ENCODE measurements around the gene ADD1.
"Not testable (repeated sequence)": the region's sequence is repeated elsewhere in the genome, so short reads cannot be mapped to it uniquely, and the experiment has no call there.

ADD1 gene

DNA sequence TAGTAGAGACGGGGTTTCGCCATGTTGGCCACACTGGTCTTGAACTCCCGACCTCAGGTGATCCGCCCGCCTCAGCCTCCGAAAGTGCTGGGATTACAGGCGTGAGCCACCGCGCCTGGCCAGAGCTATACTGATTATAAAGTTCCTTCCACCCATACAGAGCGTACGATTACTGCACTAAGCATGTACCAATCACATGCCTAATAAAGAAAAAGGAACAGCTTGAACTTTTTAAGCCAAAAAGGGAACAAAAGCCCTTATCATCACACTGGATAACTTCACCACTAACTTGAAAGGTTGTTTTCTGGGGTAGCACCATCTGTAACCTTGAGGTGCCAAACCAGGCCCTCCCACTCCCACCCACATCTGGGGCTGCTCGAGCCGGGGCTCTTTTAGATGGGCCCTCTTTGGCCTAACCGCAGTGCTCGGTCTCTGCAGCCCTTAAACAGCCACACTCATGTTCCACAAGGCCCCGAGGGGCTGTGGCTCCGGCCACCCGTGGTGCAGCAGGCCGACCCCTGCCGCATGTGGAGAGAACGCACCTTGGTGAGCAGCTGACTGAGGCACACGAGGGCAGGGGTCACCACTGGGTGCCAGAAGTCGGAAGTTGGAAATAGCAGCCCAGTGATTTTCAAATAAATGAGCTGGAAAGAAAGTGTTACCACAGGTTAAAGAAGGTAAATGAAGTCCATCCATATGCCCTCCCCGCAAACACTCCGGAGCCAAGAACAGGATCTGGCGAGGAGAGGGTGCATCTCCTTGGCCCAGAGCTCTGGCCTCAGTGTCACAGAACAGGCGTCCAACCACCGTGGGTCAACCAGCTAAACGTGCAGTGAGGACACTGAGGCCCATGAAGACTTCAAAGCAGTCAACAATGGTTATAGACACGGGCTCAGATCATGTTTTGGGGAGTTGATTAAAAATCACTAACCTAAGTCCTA is 101.2 kb downstream of the ADD1 start:
- no peak for DNase-seq (ENCODE audit: low read depth in 2 of 2)

DNA sequence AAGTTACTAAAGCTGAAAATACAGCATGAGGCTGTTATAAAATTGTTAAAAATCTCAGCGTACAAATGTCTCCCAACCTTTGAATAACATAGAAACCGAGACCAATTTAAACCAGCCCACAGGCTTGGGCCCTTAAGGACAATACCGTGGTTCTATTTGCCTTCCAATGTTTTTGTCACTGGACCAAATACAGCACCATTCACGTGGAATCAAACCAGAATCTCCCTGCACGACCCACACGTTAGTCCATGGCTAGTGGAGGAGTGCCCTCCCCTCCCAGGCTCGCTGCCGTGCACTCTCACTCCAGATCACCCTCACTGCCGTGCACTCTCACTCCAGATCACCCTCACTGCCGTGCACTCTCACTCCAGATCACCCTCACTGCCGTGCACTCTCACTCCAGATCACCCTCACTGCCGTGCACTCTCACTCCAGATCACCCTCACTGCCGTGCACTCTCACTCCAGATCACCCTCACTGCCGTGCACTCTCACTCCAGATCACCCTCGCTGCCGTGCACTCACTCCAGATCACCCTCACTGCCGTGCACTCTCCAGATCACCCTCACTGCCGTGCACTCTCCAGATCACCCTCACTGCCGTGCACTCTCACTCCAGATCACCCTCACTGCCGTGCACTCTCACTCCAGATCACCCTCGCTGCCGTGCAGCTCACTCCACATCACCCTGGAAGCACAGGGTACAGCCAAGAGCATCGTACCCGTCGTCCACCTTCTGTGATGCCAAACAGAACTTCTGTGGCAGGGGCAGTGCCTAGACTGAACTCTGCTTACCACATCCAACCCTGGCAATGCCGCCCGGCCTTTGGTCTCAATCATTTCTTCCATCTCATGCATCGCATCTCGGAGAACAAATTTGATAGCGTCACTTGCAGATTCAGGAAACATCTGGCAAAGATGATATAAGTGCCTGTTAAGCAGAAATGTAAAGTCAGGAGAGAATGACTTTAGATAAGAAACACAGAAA is 102.3 kb downstream of the ADD1 start:
- DNase-seq (ENCODE audit: low read depth in 2 of 2), result not testable (repeated sequence)

DNA sequence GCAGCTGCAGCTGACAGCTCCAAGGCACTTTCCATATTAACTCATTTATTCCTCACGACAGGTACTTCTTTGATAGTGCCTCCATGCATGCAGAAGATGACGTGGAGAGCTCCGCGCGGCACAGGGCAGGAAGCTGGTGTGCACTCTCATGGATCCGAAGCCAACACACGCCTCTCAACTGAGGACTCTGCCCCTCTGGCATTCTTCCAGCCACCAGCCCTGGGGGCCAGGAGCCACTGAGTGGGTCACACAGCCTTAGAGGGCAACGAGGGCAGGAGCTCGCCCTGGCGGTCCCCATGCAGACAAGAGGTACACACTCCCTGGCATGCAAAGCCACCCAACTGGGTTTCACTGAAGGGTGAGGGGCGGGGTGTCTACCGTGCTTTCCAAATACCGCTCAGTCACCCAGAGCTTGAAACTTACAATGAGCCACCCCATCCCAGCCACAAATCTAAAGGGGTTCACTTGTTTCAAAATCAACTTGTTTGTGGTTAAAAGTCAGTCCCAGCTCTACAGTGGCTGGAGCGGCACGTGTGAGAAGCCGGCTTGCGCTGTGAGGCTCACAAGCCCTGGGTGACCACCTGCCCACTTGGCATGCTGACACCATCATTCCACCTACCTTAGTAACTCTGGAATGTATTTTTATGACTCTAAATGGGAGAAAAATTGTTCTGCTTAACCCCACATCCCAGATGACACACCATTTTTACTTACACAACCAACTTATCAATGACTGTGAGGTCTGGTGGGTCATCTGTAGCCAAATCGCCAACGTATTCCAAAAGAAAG is 103.4 kb downstream of the ADD1 start:
- no peak for DNase-seq (ENCODE audit: low read depth in 2 of 2)

DNA sequence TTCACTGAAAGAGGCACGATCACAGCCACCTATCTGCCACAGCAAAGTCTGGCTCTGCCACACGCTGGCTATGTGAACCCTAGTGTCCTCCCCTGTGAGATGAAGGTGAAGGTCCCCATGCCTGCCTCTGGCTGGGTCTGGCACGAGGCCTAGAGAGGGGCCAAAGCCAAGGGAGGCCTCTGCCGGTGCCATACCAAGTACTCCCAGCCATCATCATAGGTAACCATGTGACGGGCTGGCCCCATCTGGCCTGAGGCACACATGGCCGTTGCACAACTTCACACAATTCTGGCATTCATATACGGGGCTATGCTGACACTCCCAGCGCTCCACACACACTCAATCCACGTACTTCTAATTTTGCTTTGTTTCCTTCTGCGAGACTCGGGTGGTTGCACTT is 104.3 kb downstream of the ADD1 start:
- DNase-seq (ENCODE audit: low read depth in 2 of 2), result no peak

DNA sequence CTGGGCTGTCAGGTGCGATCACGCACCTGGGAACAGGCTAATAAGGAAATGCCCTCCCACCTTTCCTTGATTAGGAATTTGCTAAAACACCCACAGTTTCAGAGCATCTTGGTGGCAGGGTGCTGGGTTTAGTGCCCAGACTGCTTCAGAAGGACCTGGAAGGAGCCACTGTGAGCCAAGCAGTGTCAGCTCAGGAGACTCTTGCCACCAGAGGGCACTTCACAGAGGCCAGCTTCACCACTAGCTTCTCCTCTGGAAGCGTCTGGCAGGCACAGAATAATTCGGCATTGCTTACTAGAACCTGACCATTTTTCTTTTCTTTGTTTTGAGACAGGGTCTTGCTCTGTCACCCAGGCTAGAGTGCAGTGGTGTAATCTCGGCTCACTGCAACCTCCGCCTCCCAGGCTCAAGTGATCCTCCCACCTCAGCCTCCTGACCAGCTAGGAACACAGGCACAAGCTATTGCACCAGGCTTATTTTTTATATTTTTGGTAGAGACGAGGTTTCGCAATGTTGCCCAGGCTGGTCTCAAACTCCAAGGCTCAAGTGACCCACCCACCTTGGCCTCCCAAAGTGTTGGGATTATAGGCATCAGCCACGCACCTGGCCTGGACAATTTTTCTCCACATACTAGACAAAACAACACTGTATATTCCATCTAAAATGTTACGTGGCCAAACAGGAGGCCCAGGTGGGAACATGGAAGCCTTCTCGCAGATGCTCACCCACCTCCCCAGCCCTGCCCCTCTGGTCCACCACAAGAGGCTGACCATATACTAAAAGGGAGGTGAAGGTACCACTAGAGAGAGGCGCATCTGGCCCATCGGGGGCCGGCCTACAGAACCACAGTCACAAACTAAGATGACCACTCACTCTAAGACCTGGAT is 105.5 kb downstream of the ADD1 start:
- no peak for DNase-seq (ENCODE audit: low read depth in 2 of 2)

DNA sequence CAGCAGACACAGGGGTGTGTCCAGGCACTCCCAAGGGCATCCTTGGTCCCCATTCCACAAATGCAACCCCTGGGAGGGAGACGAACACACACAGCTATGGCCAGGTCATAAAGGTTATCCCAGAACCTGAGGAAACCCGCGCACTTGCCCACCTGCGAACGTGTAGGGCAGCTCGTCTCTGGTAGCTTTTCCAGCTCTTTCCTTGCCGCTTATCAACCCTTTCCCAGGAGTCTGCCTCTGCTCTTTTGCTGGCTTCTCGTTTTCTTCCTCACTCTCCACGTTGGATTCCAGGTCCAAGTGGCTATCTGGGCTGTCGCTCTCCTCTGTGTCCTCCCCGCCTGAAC is 106.1 kb downstream of the ADD1 start:
- no peak for DNase-seq (ENCODE audit: low read depth in 2 of 2)

DNA sequence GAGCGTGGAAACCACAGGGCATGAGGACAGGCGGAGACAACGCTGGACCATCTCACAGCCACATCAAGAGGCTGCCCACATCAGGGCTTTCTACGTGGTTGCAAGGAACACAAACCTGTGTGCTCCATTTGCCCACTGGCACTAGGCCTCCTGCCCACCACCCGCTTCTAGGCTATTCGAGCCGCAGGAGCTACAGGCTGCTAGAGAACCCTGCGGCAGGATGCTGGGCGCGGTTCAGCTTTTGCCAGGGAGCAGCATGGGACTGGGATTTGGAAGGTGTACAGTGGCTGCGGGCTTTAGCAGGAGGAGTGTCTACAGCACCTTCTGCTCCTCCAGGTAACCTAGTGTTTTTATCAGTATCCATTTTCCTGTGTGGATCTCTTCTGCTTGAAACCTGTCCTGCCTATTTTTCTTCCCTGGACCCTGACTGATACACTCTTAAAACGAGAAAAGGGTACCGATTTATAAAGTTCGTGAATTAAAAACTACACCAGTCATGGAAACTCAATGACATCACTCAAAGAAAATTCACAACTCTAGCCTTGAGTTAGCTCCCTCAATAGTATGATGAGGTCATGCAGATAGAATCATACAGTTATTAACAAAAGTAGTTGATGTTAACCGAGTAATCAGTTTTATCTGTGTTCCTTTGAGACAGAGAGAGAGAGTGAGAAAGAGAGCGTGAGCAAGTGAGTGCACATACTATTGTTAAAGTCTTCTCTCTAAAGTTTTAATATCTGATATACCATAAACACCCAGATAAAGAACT is 106.8 kb downstream of the ADD1 start:
- no peak for DNase-seq (ENCODE audit: low read depth in 2 of 2)

DNA sequence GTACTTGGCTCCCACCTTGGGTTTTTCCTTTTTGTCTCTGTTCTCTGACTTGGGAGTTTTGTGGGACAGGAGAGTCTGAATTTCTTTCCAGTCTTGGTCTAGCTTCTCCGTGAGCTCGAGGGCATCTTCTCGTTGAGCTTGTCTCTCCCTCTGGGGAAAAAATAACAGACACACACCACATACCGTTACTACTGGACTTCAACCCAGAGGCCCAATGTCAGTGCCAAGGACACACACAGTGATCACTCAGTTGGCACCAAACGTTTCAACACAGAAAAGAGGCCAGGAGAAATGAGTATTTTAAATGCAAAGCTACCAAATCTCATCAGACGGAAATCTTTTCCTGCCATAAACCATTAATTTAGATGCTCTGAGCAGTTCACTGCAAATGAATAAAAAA is 109.9 kb downstream of the ADD1 start:
- no peak for DNase-seq (ENCODE audit: low read depth in 2 of 2)

DNA sequence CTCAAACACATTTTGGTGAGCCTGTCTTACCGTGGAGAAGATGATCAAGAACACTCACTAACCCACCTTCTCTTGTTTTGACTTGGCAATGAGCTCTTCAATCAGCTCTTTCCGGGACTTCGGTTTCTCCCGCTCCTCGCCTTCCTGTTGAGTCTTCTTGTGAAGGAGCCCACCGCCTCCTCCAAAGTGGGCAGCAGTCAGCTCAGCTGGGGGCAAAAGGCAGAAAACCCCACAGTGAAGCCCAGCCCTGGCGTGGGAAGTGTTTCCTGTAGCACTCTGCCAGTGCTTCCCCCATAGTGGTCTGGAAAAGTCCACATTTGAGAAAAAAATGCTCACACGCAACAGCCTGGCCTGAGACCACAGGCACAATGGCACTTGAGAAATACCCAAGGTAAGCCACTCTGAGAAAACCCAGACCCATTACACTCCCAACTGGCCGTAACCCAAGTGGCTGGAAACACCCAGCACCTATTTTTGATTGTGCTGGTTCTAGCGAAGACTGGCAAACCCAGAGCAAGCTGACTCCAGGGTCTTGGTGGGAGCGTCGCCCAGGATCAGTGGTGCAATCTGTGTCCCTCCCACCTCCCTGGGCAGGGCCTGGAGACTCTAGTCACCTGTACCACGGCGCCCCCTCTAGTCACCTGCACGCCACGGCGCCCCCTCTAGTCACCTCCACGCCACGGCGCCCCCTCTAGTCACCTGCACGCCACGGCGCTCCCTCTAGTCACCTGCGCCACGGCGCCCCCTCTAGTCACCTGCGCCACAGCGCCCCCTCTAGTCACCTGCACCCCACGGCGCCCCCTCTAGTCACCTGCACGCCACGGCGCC is 110.9 kb downstream of the ADD1 start:
- peak in 1 of 2 donors; percentile 53 for DNase-seq (ENCODE audit: low read depth in 2 of 2)

DNA sequence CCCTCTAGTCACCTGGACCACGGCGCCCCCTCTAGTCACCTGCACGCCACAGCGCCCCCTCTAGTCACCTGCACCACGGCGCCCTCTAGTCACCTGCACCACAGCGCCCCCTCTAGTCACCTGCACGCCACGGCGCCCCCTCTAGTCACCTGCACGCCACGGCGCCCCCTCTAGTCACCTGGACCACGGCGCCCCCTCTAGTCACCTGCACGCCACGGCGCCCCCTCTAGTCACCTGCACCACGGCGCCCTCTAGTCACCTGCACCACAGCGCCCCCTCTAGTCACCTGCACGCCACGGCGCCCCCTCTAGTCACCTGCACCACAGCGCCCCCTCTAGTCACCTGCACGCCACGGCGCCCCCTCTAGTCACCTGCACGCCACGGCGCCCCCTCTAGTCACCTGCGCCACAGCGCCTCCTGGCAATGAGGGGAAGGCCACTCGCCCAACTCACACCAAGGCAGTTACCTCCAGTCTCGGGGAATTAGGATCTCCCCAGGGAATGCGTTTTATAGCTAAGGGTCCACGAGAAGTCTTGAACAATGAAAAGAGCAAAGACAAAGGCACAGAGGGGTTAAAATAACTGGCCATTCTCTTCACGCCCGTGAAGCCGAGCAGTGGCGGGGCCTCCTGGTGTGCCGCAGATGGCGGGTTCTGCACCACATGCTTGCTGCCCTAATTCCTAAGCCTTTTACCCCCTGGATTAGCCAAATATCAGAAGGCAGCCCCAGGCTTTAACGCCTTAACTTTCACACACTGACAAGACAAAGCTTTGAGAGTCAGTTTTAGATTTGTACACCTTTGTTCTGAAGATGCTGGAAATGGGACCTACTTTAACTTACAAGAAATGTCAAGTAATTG is 111.8 kb downstream of the ADD1 start:
- not testable (repeated sequence) for DNase-seq (ENCODE audit: low read depth in 2 of 2)

DNA sequence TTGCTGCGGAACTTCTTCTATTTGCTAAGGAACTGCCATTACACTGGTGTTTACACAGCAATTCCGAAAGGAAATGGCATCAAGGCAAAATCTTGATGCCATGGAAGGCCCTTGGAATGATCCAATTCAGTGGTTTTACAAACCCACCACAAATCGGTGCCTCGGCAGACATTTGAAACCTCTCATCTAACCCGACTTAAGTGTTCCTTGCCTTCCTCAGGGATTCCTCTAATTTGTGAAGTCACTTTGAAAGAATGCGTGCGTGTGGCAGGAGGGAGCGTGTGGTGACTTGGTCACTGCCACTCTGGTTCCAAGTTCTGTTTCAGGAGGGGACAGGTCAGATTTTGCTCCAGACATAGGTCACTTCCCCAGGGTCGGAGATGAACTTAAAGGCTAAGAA is 114.8 kb downstream of the ADD1 start:
- DNase-seq (ENCODE audit: low read depth in 2 of 2), result no peak

DNA sequence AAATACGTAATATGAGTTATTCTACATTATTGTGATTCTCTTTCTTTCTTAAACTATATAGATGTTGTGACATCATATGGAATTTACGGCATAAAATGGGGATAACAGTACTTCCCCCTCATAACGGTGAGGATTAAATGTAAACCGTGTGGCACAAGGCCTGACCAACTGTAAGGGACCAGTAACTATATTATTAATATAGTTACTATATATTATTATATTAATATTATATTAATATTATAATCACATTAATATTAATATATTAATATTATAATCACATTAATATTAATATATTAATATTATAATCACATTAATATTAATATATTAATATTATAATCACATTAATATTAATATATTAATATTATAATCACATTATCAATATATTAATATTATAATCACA is 116.8 kb downstream of the ADD1 start:
- DNase-seq (ENCODE audit: low read depth in 2 of 2), result not testable (repeated sequence)

DNA sequence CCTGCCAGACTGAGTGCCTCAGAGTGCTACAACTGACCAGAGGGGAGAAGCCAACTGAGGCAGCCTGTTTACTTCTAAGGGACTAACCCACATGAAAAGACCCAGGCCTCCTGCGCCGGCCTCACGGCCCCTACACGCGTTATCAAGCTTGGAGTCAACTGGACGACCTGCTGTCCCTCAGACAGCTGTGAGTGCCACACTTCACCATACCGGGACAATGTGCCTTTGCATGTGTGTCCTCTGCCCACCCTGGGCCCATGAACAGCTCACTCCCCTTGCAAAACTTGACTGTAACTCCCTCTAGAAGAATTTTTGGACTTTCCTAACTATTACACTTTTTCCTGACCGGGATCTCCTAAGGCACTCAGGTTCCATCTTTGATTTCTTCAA is 117.8 kb downstream of the ADD1 start:
- no peak for DNase-seq (ENCODE audit: low read depth in 2 of 2)

DNA sequence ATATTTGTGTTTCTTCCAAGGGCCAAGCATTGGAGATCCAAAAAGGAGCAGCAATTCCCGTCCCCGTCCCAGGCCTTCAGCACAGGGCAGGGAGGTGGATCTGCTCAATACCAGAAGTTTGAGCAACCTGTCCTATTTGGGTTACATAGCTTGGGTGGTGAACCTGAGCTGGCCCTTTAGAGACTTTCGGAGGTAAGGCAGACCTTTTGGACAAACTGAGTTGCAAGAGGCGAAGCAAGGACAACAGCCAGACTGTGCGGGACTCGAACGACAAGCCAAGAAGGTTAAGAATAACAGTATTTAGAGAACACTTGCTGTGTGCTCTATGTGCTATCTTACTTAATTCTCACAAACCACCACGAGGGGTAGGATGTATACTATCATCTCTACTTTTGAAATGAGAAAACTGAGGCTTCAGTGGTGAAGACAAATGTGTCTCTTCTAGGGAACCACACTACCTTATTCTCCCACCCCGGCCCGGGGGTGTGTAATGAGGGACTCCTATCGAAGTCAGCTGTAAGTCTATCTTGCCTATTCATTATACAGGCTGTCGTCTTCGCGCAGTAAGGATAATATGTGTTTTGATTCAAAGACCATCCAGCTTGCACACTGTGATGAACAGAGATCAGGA is 118.3 kb downstream of the ADD1 start:
- no peak for DNase-seq (ENCODE audit: low read depth in 2 of 2)

DNA sequence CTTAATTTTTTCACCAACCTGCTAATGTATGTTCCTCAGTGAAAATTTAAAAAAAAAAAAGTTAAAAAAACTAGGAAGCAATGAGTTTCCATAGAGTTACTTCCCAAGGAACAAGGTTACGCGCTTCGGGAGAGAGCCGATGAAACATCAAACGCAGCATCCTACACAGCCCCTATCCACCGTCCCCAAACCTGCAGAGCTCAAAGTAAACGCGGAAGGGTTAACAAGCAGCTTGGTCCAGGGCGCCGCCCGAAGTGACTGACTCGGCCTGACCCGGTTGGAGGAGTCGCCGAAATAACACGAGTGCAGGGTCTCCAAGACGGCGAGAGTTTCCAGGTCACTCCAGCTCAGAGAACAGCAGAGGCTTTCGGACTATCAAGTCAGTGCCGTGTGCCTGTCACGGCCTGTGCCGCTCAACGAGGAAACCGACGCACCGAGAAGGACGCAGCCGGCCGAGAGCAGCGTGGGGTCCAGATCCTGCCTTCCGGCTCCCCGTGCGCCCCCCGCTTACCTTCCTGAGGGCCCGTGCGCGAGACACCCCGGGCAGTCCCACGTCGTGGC is 119.0 kb downstream of the ADD1 start:
- DNase-seq (ENCODE audit: low read depth in 2 of 2), result no peak

DNA sequence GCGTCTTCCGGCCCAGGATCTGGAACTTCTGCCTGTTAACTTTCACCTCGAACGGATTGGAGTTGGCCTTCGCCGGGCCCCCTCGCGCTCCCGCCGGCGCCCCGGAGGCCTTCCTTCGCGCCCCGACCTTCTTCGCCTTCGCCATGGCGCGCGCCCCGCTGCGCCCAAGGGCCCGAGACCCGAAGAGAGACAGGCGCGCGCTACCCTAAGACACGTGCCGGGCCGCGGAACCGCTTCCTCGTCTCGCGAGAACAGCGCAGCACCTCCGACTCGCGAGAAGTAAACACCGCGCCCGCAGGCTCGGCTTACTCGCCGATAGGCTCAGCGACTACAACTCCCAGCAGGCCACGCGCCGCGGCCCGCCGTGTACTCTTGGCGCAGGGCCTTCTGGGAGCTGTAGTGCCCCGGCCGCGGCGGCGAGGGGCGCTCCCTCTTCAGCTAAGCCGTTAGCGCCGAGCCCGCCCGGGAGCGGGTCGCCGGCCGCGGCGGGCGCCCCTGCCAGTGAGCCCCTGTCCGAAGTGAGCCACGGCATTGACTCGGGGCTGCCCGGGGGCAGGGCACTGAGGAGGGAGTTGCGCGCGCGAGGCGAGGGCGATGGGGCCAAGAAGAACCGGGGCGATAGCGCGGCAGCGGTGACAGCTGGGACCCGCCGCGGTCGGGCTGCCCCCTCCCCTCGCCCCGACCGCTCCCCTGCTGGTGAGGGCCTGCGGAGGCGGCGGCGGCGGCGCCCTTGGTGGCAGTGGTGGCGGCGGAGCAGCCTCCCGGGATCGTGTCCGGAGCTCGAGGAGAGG is 119.7 kb downstream of the ADD1 start, which contains the start of the genes GRK4 and NOP14:
Gene GRK4 (plus strand): TSS at position 397 of the 791 bp plus-strand sequence. CDS start 500 bp downstream, outside the sequence.
Gene NOP14 (minus strand): TSS at position 232 of the 791 bp plus-strand sequence. CDS start 87 bp downstream, at position 145.
- peak; percentile 82 to 92 for DNase-seq (ENCODE audit: low read depth in 2 of 2)
